A549 (cell line): ENCODE data around the gene MAML3.
"Not testable (repeated sequence)": the region's sequence is repeated elsewhere in the genome, so short reads cannot be mapped to it uniquely, and the experiment has no call there.

Experiments
- BCL3 ChIP-seq: fragments of >200 bp; sonication (Bioruptor Twin); formaldehyde crosslinking; IDR thresholded peaks from 3 replicates; pipeline ENCODE4 v1.6.1; 2016
- CBX2 ChIP-seq: fragments of 200-600 bp; sonication (generic); IDR thresholded peaks from 2 replicates; pipeline ENCODE4 v1.6.1; 2016; ENCODE audit warnings: low read depth, mild to moderate bottlenecking, borderline replicate concordance
- CTCF ChIP-seq: fragments of >200 bp; sonication (Bioruptor Twin); formaldehyde crosslinking; IDR thresholded peaks from 3 replicates; pipeline ENCODE4 v1.5.1; 2016
- EP300 ChIP-seq, 2 experiments: fragments of >200 bp; sonication (Bioruptor Twin); formaldehyde crosslinking; IDR thresholded peaks; 2 replicates in 1 of 2; 3 replicates in 1 of 2; pipeline ENCODE4 v1.6.1; 2016 to 2017
- ESRRA ChIP-seq: fragments of 150-350 bp; IDR thresholded peaks from 2 replicates; pipeline ENCODE4 v1.6.1; 2014; ENCODE audit warnings: mild to moderate bottlenecking, low read length, borderline replicate concordance
- FOXS1 ChIP-seq: fragments of 250-450 bp; sonication (Bioruptor Pico); IDR thresholded peaks from 2 replicates; pipeline ENCODE4 v1.5.0; 2020; ENCODE audit warnings: mild to moderate bottlenecking, moderate library complexity
- KDM5A ChIP-seq: fragments of 200-600 bp; sonication (generic); IDR thresholded peaks from 2 replicates; pipeline ENCODE4 v1.6.1; 2016; ENCODE audit warnings: antibody characterized with exemption, mild to moderate bottlenecking
- MAFK ChIP-seq: fragments of 450-650 bp; IDR thresholded peaks from 2 replicates; pipeline ENCODE4 v1.6.1; 2014; ENCODE audit not compliant: partially characterized antibody
- PHF8 ChIP-seq: fragments of 200-600 bp; sonication (generic); IDR thresholded peaks from 2 replicates; pipeline ENCODE4 v1.6.1; 2016; ENCODE audit warnings: low read depth, mild to moderate bottlenecking, antibody characterized with exemption, moderate library complexity, borderline replicate concordance
- POLR2A ChIP-seq: IDR thresholded peaks from 2 replicates; pipeline ENCODE4 v1.6.1; 2012; ENCODE audit warnings: mild to moderate bottlenecking, low read length
- RAD21 ChIP-seq, 2 experiments: fragments of >200 bp in 1 of 2; sonication (Bioruptor Twin) in 1 of 2; formaldehyde crosslinking in 1 of 2; IDR thresholded peaks in 1 of 2; conservative IDR thresholded peaks in 1 of 2; 2 replicates in 1 of 2; 3 replicates in 1 of 2; pipeline ENCODE4 v1.6.1; 2012 to 2018; ENCODE audit warnings: inconsistent platforms in 1 of 2
- TP53 ChIP-seq: fragments of 250-450 bp; sonication (Bioruptor Pico); IDR thresholded peaks from 2 replicates; pipeline ENCODE4 v1.5.0; 2021; ENCODE audit warnings: mild to moderate bottlenecking, moderate library complexity
- TF ChIP-seq, protein P1 (sequence below): fragments of 200-600 bp; sonication (generic); IDR thresholded peaks from 2 replicates; pipeline ENCODE4 v1.6.1; 2016; ENCODE audit warnings: antibody characterized with exemption, mild to moderate bottlenecking, moderate library complexity

- TF ChIP-seq POLR2A; CTCF; KDM5A; CBX2; RAD21 (conservative IDR thresholded peaks at IDR 0.05 in 1 of 2, IDR thresholded peaks at IDR 0.05 in 1 of 2); ESRRA; TP53; MAFK; EP300 (IDR thresholded peaks at IDR 0.05); BCL3; PHF8; FOXS1: not testable (repeated sequence)
- TF ChIP-seq, protein P1, sequence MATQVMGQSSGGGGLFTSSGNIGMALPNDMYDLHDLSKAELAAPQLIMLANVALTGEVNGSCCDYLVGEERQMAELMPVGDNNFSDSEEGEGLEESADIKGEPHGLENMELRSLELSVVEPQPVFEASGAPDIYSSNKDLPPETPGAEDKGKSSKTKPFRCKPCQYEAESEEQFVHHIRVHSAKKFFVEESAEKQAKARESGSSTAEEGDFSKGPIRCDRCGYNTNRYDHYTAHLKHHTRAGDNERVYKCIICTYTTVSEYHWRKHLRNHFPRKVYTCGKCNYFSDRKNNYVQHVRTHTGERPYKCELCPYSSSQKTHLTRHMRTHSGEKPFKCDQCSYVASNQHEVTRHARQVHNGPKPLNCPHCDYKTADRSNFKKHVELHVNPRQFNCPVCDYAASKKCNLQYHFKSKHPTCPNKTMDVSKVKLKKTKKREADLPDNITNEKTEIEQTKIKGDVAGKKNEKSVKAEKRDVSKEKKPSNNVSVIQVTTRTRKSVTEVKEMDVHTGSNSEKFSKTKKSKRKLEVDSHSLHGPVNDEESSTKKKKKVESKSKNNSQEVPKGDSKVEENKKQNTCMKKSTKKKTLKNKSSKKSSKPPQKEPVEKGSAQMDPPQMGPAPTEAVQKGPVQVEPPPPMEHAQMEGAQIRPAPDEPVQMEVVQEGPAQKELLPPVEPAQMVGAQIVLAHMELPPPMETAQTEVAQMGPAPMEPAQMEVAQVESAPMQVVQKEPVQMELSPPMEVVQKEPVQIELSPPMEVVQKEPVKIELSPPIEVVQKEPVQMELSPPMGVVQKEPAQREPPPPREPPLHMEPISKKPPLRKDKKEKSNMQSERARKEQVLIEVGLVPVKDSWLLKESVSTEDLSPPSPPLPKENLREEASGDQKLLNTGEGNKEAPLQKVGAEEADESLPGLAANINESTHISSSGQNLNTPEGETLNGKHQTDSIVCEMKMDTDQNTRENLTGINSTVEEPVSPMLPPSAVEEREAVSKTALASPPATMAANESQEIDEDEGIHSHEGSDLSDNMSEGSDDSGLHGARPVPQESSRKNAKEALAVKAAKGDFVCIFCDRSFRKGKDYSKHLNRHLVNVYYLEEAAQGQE = not testable (repeated sequence)
These were observed 209.1 kb downstream of the MAML3 start for GRCh38 chr4:139944916-139945315.
